ENCODE data around the gene ATP12A. TPM values are rescaled to one million over a fixed set of nuclear protein-coding genes. Genes with fewer than 3 reads are reported as not detected.

ATP12A gene
- total RNA-seq, 6 experiments from 2014 or later, result not detected

DNA sequence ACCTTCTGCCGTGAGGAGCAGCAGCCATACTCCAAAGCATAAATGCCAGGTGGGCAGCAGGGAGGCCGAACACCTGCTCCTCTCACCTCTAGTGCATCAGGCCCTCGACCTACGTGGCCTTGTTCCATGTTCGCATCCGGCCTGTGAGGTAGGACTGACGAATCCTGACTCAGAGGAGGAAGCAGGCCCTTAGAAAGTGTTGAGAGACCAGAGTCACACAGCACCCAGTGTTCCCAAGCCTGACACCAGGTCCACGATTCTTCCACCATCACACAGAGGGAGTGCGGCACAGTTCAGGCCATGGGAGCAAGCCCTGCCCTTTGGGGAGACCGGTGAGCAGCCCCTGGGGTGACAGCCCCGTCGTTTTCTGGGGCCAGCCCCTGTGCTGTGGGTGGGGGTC is 14.7 kb downstream of the ATP12A start:
- Mint-ChIP-seq H3K36me3 (ENCODE audit: low read depth) (no peaks in the 10 kb centered on the region), H3K9me3 (no peaks in the 10 kb centered on the region), H3K4me3 (no peak overlapping the region), H3K4me1 (ENCODE audit: low read depth) (peaks cover 19% of the 10 kb centered on the region), H3K27ac (no peak overlapping the region), H3K27me3 (ENCODE audit: insufficient read depth) (peaks cover 26% of the 10 kb centered on the region)
- TF ChIP-seq, protein P1, sequence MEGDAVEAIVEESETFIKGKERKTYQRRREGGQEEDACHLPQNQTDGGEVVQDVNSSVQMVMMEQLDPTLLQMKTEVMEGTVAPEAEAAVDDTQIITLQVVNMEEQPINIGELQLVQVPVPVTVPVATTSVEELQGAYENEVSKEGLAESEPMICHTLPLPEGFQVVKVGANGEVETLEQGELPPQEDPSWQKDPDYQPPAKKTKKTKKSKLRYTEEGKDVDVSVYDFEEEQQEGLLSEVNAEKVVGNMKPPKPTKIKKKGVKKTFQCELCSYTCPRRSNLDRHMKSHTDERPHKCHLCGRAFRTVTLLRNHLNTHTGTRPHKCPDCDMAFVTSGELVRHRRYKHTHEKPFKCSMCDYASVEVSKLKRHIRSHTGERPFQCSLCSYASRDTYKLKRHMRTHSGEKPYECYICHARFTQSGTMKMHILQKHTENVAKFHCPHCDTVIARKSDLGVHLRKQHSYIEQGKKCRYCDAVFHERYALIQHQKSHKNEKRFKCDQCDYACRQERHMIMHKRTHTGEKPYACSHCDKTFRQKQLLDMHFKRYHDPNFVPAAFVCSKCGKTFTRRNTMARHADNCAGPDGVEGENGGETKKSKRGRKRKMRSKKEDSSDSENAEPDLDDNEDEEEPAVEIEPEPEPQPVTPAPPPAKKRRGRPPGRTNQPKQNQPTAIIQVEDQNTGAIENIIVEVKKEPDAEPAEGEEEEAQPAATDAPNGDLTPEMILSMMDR (IDR thresholded peaks at IDR 0.05), result no peak
- no peak for DNase-seq

DNA sequence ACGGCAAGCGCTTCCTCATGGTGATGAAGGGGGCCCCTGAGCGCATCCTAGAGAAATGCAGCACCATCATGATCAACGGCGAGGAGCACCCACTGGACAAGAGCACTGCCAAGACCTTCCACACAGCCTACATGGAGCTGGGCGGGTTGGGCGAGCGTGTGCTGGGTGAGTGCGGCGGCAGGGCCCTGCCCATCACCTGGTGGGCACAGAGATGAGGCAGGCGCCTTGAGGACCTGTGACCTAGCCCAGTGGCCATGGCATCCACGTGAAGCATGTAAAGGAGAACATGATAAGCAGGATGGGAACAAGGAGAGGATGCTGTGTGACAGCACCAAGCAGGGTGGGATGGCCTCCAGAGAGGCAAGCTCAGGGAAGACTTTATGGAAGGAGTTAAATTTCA is 18.5 kb downstream of the ATP12A start:
- TF ChIP-seq, protein P1 (IDR thresholded peaks at IDR 0.05), result no peak
- H3K27me3 Mint-ChIP-seq (ENCODE audit: insufficient read depth), result peaks cover 30% of the 10 kb centered on the region
- H3K9me3 Mint-ChIP-seq, result no peaks in the 10 kb centered on the region
- H3K27ac Mint-ChIP-seq, result no peak overlapping the region
- no peak for DNase-seq
- H3K36me3 Mint-ChIP-seq (ENCODE audit: low read depth), result no peaks in the 10 kb centered on the region
- H3K4me3 Mint-ChIP-seq, result no peak overlapping the region
- H3K4me1 Mint-ChIP-seq (ENCODE audit: low read depth), result peaks cover 6% of the 10 kb centered on the region; the same call in 1 of the 2 replicates

DNA sequence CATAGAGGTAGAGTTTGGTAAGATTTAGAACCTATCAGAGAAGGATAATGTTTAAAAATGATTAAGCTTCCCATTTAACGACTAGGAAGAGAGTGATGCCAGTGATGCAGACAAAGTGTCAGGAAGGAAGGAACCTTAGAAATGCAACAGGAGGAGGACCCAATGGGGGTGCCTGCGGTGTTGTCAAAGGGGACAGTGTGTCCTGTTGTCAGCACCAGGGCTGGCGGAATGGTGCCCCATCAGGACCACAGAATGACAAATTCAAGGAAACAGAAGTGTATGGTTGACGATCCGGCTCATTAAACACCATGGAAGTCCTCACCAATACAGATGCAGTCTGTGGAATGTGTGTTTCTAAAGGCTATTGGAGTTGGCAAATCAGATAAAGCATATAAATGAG is 19.3 kb downstream of the ATP12A start:
- Mint-ChIP-seq H3K9me3 (no peaks in the 10 kb centered on the region), H3K36me3 (ENCODE audit: low read depth) (no peaks in the 10 kb centered on the region), H3K4me1 (ENCODE audit: low read depth) (no peaks in the 10 kb centered on the region), H3K4me3 (no peak overlapping the region), H3K27me3 (ENCODE audit: insufficient read depth) (peaks cover 32% of the 10 kb centered on the region), H3K27ac (no peak overlapping the region)
- TF ChIP-seq, protein P1 (IDR thresholded peaks at IDR 0.05), result no peak
- no peak for DNase-seq

DNA sequence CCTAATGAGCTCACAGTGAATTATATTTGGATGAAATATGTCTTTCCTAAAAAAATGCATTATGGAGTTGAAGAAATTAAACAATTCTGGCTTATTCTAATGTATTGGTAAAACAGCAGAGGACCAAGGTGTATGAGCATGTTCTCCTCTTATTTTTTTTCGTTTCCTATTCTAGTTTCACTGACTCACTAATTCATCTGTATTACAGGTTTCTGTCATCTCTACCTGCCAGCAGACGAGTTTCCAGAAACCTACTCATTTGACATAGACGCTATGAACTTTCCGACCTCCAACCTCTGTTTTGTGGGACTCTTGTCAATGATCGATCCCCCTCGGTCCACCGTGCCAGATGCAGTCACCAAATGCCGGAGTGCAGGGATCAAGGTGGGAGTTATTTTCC is 20.3 kb downstream of the ATP12A start:
- no peaks in the 10 kb centered on the region for H3K9me3 Mint-ChIP-seq

DNA sequence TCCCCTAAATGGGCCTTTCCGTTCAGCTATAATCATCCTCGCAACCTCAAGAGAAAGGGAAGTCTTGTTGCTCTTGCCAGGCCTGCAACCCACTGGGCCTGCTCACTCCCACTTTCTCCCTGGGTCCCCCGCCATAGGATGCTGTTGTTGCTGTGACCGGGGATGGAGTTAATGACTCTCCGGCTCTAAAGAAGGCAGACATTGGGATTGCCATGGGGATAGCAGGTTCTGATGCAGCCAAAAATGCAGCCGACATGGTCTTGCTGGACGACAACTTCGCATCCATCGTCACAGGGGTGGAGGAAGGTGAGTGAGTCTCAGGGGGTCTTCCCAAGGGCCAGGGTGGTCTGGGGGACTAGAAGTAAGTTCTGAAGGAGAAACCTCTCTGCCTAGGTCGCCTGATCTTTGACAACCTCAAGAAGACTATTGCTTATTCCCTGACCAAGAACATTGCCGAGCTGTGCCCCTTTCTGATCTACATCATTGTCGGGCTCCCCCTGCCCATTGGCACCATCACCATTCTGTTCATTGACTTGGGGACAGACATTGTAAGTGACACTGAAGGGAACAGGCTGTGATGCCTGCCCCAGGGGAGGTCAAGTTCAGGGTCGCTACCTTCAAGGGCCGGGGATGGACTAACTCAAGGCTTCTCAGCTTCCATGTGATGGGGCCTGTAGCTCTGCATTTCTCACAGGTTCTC is 26.8 kb downstream of the ATP12A start:
- no peaks in the 10 kb centered on the region for H3K9me3 Mint-ChIP-seq
- H3K27ac Mint-ChIP-seq, result no peak overlapping the region
- TF ChIP-seq, protein P1 (IDR thresholded peaks at IDR 0.05), result no peak
- no peak for DNase-seq
- H3K36me3 Mint-ChIP-seq (ENCODE audit: low read depth), result no peaks in the 10 kb centered on the region
- no peaks in the 10 kb centered on the region for H3K4me1 Mint-ChIP-seq (ENCODE audit: low read depth)
- no peak overlapping the region for H3K4me3 Mint-ChIP-seq
- H3K27me3 Mint-ChIP-seq (ENCODE audit: insufficient read depth), result peaks cover 24% of the 10 kb centered on the region

More for the DNA sequence above, 20.3 kb downstream of the ATP12A start:
- Mint-ChIP-seq H3K36me3 (ENCODE audit: low read depth) (no peaks in the 10 kb centered on the region), H3K4me1 (ENCODE audit: low read depth) (no peaks in the 10 kb centered on the region), H3K27me3 (ENCODE audit: insufficient read depth) (peaks cover 35% of the 10 kb centered on the region), H3K27ac (no peak overlapping the region), H3K4me3 (no peak overlapping the region)
- no peak for DNase-seq
- TF ChIP-seq, protein P1 (IDR thresholded peaks at IDR 0.05), result no peak
